VCaP (cell line): ENCODE results near the gene PCNX1.
"Not testable (repeated sequence)": the region's sequence is repeated elsewhere in the genome, so short reads cannot be mapped to it uniquely, and the experiment has no call there.

Source experiments
- H3K27ac ChIP-seq: fragments of 450-650 bp; 2 replicates; pipeline ENCODE4 v1.5.1; 2017
- CTCF ChIP-seq: fragments of 450-650 bp; conservative IDR thresholded peaks from 2 replicates; pipeline ENCODE4 v1.5.1; 2017; ENCODE audit warnings: mild to moderate bottlenecking, moderate library complexity

PCNX1 gene

GRCh38 chr14:70921669-70922068, 14.4 kb downstream of the PCNX1 start:
- no peak overlapping the region for H3K27ac ChIP-seq
- no peak for TF ChIP-seq CTCF

- no peak for TF ChIP-seq CTCF
- H3K27ac ChIP-seq = no peak overlapping the region
Observed at GRCh38 chr14:70924521-70924920, 17.3 kb downstream of the PCNX1 start.

- TF ChIP-seq CTCF = no peak
- no peak overlapping the region for H3K27ac ChIP-seq
Observed at GRCh38 chr14:70926235-70926830, 19.1 kb downstream of the PCNX1 start.

GRCh38 chr14:70931008-70931407, 23.7 kb downstream of the PCNX1 start:
- H3K27ac ChIP-seq = no peak overlapping the region
- TF ChIP-seq CTCF = no peak

- H3K27ac ChIP-seq = no peak overlapping the region
- TF ChIP-seq CTCF = no peak
Observed at GRCh38 chr14:70934084-70934483, 26.8 kb downstream of the PCNX1 start.

GRCh38 chr14:70934502-70935134, 27.4 kb downstream of the PCNX1 start:
- H3K27ac ChIP-seq = no peak overlapping the region
- TF ChIP-seq CTCF = no peak

- no peak overlapping the region for H3K27ac ChIP-seq
- TF ChIP-seq CTCF = no peak
Observed at GRCh38 chr14:70935135-70935534, 27.9 kb downstream of the PCNX1 start.

GRCh38 chr14:70939693-70940092, 32.4 kb downstream of the PCNX1 start:
- H3K27ac ChIP-seq = not testable (repeated sequence)

- not testable (repeated sequence) for H3K27ac ChIP-seq
Observed at GRCh38 chr14:70941637-70942341, 34.5 kb downstream of the PCNX1 start.
